ENCODE results near the gene SLIT1.

- TF ChIP-seq CTCF (optimal IDR thresholded peaks at IDR 0.05 in 1 of 3, IDR thresholded peaks at IDR 0.05 in 1 of 3, conservative IDR thresholded peaks at IDR 0.05 in 1 of 3; ENCODE audit: extremely low read depth in 1 of 3, insufficient read depth in 2 of 3, low read length in 3 of 3) (no peak), EZH2 (IDR thresholded peaks at IDR 0.05; ENCODE audit: low read length) (no peak)
Observed at GRCh38 chr10:97153270-97153850, 32.4 kb downstream of the SLIT1 start.

All from keratinocyte (primary cell).